Hepatocyte (in vitro differentiated cells): ENCODE measurements around the gene ZSWIM7.

ENCODE experiments used
- CTCF ChIP-seq: fragments of 200-600 bp; sonication (generic); IDR thresholded peaks from 2 replicates; pipeline ENCODE4 v1.5.1; 2016; ENCODE audit warnings: antibody characterized with exemption, mild to moderate bottlenecking; ENCODE audit not compliant: poor library complexity
- EZH2 ChIP-seq: fragments of 200-600 bp; sonication (generic); IDR thresholded peaks from 2 replicates; pipeline ENCODE4 v1.6.1; 2016; ENCODE audit warnings: antibody characterized with exemption, mild to moderate bottlenecking, borderline replicate concordance

- no peak for TF ChIP-seq CTCF
- TF ChIP-seq EZH2, result no peak
These were observed 35.8 kb downstream of the ZSWIM7 start for GRCh38 chr17:15963670-15964110.
